ENCODE measurements around the gene TBC1D10A. TPM values are rescaled to one million over a fixed set of nuclear protein-coding genes. Genes with fewer than 3 reads are reported as not detected.

Gene TBC1D10A
- total RNA-seq, 1 donor from 2014 or later = 10.6 TPM

- no peak for DNase-seq (ENCODE audit: low spot score, unreplicated experiment)
- H3K36me3 Mint-ChIP-seq (ENCODE audit: insufficient read depth) = peaks cover 8% of the 10 kb centered on the region
- H3K27ac Mint-ChIP-seq = peak overlapping the region; percentile 92
- no peaks in the 10 kb centered on the region for H3K9me3 Mint-ChIP-seq (ENCODE audit: low read depth)
- H3K27me3 Mint-ChIP-seq = no peaks in the 10 kb centered on the region
- H3K4me3 Mint-ChIP-seq (ENCODE audit: low read depth) = no peak overlapping the region
- TF ChIP-seq CTCF (IDR thresholded peaks at IDR 0.05; ENCODE audit: unreplicated experiment) = peak; percentile 28
- peaks cover 13% of the 10 kb centered on the region for H3K4me1 Mint-ChIP-seq (ENCODE audit: low read depth)
Measured at GRCh38 chr22:30297991-30298701, 28.6 kb downstream of the TBC1D10A start.

DNA sequence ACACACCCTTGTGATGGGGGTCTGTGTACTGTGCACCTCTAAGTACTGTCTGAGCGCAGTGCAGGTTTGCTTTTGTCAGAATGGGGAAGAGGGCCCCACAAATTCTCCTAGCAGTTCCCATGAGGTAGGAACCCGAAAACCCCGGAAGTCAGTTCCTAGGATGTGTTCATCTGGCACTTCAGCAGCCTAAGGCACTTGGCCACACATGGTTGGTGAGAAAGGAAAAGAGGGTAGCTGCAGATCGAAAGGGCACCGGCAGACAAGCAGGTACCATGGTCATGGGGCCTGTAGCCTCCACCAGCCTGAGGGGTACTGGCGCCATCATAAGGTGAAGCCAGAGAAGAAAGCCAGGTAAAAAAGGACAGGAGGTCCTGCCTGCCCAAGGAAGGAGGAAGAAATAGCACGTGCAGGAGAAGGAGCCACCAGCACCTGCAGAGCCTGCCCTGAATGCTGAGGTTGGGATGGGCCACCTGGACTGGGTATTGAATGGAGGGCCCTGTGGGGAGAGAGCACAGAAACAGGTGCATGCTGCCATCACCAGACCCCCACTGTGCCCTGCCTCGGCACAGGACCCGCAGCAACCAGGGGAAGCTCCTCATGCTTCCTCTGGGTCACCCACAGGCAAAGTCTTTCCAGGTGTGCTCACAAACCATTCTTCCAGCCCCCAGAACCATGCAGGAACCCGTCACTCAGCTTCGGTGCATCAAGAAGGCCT, 29.3 kb downstream of the TBC1D10A start:
- Mint-ChIP-seq H3K9me3 (ENCODE audit: low read depth) (no peaks in the 10 kb centered on the region), H3K4me1 (ENCODE audit: low read depth) (peaks cover 13% of the 10 kb centered on the region), H3K4me3 (ENCODE audit: low read depth) (no peak overlapping the region), H3K27ac (peak overlapping the region; percentile 92), H3K27me3 (no peaks in the 10 kb centered on the region), H3K36me3 (ENCODE audit: insufficient read depth) (peaks cover 9% of the 10 kb centered on the region)
- TF ChIP-seq CTCF (IDR thresholded peaks at IDR 0.05; ENCODE audit: unreplicated experiment) = no peak
- DNase-seq (ENCODE audit: low spot score, unreplicated experiment) = no peak

DNA sequence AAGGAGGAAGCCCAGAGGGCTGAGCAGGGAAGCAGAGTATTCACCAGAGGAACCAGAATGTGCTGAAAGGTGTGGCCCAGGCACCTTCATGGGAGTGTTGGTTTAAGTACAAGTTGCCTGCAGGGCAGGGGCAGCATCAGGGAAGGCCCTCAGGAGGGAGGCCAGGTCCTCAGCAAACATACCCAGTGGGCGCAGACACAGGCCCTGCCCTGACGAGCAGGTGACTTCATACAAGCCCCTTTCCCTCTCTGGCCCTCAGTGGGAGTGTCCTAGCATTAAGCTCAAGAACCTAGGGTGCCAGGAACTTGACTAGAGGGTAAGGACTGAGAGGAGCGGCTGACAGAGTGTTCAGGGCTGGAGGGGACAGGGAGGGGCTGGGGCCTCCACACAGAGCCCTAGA, 29.9 kb downstream of the TBC1D10A start:
- Mint-ChIP-seq H3K4me1 (ENCODE audit: low read depth) (peaks cover 13% of the 10 kb centered on the region), H3K4me3 (ENCODE audit: low read depth) (no peak overlapping the region), H3K27ac (peak overlapping the region; percentile 20), H3K36me3 (ENCODE audit: insufficient read depth) (peaks cover 9% of the 10 kb centered on the region), H3K9me3 (ENCODE audit: low read depth) (no peaks in the 10 kb centered on the region), H3K27me3 (no peaks in the 10 kb centered on the region)
- no peak for TF ChIP-seq CTCF (IDR thresholded peaks at IDR 0.05; ENCODE audit: unreplicated experiment)
- no peak for DNase-seq (ENCODE audit: low spot score, unreplicated experiment)

- Mint-ChIP-seq H3K4me1 (ENCODE audit: low read depth) (peaks cover 13% of the 10 kb centered on the region), H3K27ac (no peak overlapping the region), H3K4me3 (ENCODE audit: low read depth) (no peak overlapping the region), H3K36me3 (ENCODE audit: insufficient read depth) (peaks cover 9% of the 10 kb centered on the region), H3K9me3 (ENCODE audit: low read depth) (no peaks in the 10 kb centered on the region), H3K27me3 (no peaks in the 10 kb centered on the region)
- no peak for DNase-seq (ENCODE audit: low spot score, unreplicated experiment)
- TF ChIP-seq CTCF (IDR thresholded peaks at IDR 0.05; ENCODE audit: unreplicated experiment) = no peak
Measured at GRCh38 chr22:30296324-30296723, 30.4 kb downstream of the TBC1D10A start.

- Mint-ChIP-seq H3K4me3 (ENCODE audit: low read depth) (no peak overlapping the region), H3K4me1 (ENCODE audit: low read depth) (peaks cover 13% of the 10 kb centered on the region), H3K36me3 (ENCODE audit: insufficient read depth) (peaks cover 9% of the 10 kb centered on the region), H3K27ac (no peak overlapping the region), H3K27me3 (no peaks in the 10 kb centered on the region), H3K9me3 (ENCODE audit: low read depth) (no peaks in the 10 kb centered on the region)
- TF ChIP-seq CTCF (IDR thresholded peaks at IDR 0.05; ENCODE audit: unreplicated experiment) = no peak
- no peak for DNase-seq (ENCODE audit: low spot score, unreplicated experiment)
Measured at GRCh38 chr22:30295576-30295975, 31.2 kb downstream of the TBC1D10A start.
